K562 (cell line): ENCODE measurements around the gene RGS6. TPM values are rescaled to one million over a fixed set of nuclear protein-coding genes. Genes with fewer than 3 reads are reported as not detected.

ENCODE experiments used
- ATAC-seq: fragments of 200-7000 bp; cut with Tn5 transposase; 3 replicates; pipeline ENCODE4 v1.9.1; 2020; ENCODE audit warnings: moderate library complexity
- BruUV-seq: library from RNA; stranded (reverse); fragments of 400-500 nt; replicated peaks from 2 replicates; lab custom pipeline; 2021; lab: Mats Ljungman, UMichigan
- CTCF ChIA-PET: fragments of 300-600 bp; formaldehyde crosslinking; extraction: SDS; loops from one replicate; lab custom pipeline; 2021; ENCODE audit warnings: low intra/inter-chr PET ratio; lab: Yijun Ruan, JAX
- POLR2A ChIA-PET: fragments of 300-600, 350-650 bp; sonication (Branson Sonifier 250); formaldehyde crosslinking; extraction: SDS; loops from one replicate; lab custom pipeline; 2021; ENCODE audit warnings: antibody characterized with exemption, inconsistent platforms; lab: Yijun Ruan, JAX
- DNase-seq, 4 experiments: peaks; one replicate each; pipeline versions ENCODE4 v3.0.0 to v3.0.0-alpha.2; 2011 to 2018; ENCODE audit warnings: low spot score in 3 of 4, mixed read lengths in 3 of 4; ENCODE audit errors: extremely low read depth in 1 of 4
- FAIRE-seq: peaks from 2 replicates; lab custom pipeline; 2011; peaks lifted over from hg19 to GRCh38; lab: Jason Lieb, UNC
- H2AFZ ChIP-seq: 2 replicates; pipeline ENCODE4 v1.6.0; 2011; ENCODE audit warnings: low read depth, low read length, control low read depth, inconsistent platforms
- H3K27ac ChIP-seq: fragments of 200-600 bp; 3 replicates; pipeline ENCODE4 v1.8.0; 2011; ENCODE audit warnings: low read depth, mild to moderate bottlenecking, control low read depth, inconsistent platforms, low read length, moderate library complexity, mixed read lengths; ENCODE audit errors: extremely low read depth
- H3K27me3 ChIP-seq, 2 experiments: fragments of 300-600 bp in 1 of 2; 2 replicates in 1 of 2; 3 replicates in 1 of 2; pipeline versions ENCODE4 v1.6.0 to v1.8.0; 2011; ENCODE audit warnings: inconsistent platforms in 2 of 2, low read length in 2 of 2, mild to moderate bottlenecking in 1 of 2, mixed read lengths in 1 of 2, moderate library complexity in 1 of 2; ENCODE audit not compliant: control insufficient read depth in 2 of 2, insufficient read depth in 2 of 2
- H3K36me3 ChIP-seq: fragments of 300-600 bp; 3 replicates; pipeline ENCODE4 v1.8.0; 2011; ENCODE audit warnings: mild to moderate bottlenecking, low read length, inconsistent platforms; ENCODE audit not compliant: control insufficient read depth, insufficient read depth
- H3K4me1 ChIP-seq, 2 experiments: fragments of 200-600 bp in 1 of 2; replicated peaks in 1 of 2; 2 replicates in 1 of 2; 3 replicates in 1 of 2; pipeline versions ENCODE4 v1.5.1 to v1.8.0; 2011; ENCODE audit warnings: inconsistent platforms in 2 of 2, low read length in 2 of 2, mild to moderate bottlenecking in 1 of 2, mixed read lengths in 1 of 2, moderate library complexity in 1 of 2; ENCODE audit not compliant: control insufficient read depth in 2 of 2, insufficient read depth in 2 of 2
- H3K4me2 ChIP-seq: 2 replicates; pipeline ENCODE4 v1.6.1; 2011; ENCODE audit warnings: low read length, control low read depth, inconsistent platforms, mixed read lengths; ENCODE audit not compliant: insufficient read depth
- H3K4me3 ChIP-seq: fragments of 200-600 bp; sonication (generic), shearing (Covaris generic); 2 replicates; pipeline ENCODE4 v1.5.1; 2016; ENCODE audit warnings: control low read depth, inconsistent platforms
- H3K79me2 ChIP-seq: fragments of 200-600 bp; 3 replicates; pipeline ENCODE4 v1.8.0; 2011; ENCODE audit warnings: low read length, inconsistent platforms; ENCODE audit not compliant: control insufficient read depth, insufficient read depth
- H3K9ac ChIP-seq, 2 experiments: 2 replicates each; pipeline versions ENCODE4 v1.6.0 to v1.6.1; 2011; ENCODE audit warnings: low read depth in 2 of 2, low read length in 2 of 2, control low read depth in 1 of 2, inconsistent platforms in 1 of 2, mild to moderate bottlenecking in 1 of 2, mixed read lengths in 1 of 2; ENCODE audit not compliant: insufficient read depth in 1 of 2
- H3K9me1 ChIP-seq: one replicate; pipeline ENCODE4 v1.6.0; 2011; ENCODE audit warnings: inconsistent platforms, mild to moderate bottlenecking, low read length, moderate library complexity; ENCODE audit not compliant: control insufficient read depth, insufficient read depth
- H3K9me3 ChIP-seq: replicated peaks from 2 replicates; pipeline ENCODE4 v1.5.1; 2011; ENCODE audit warnings: low read depth, low read length, inconsistent platforms; ENCODE audit not compliant: control insufficient read depth, insufficient read depth
- H4K20me1 ChIP-seq: replicated peaks from 2 replicates; pipeline ENCODE4 v1.6.1; 2011; ENCODE audit warnings: low read length, inconsistent platforms, mixed read lengths; ENCODE audit not compliant: control insufficient read depth, insufficient read depth
- ARID2 ChIP-seq: fragments of 450-650 bp; IDR thresholded peaks from 2 replicates; pipeline ENCODE4 v1.6.1; 2017; ENCODE audit warnings: antibody characterized with exemption, mild to moderate bottlenecking
- CBX3 ChIP-seq, 2 experiments: IDR thresholded peaks; 1 replicate in 1 of 2; 2 replicates in 1 of 2; pipeline ENCODE4 v1.6.1; 2012; ENCODE audit warnings: inconsistent platforms in 2 of 2, low read length in 2 of 2, borderline replicate concordance in 1 of 2, control low read depth in 1 of 2
- HDAC2 ChIP-seq: fragments of 450-650 bp; IDR thresholded peaks from 2 replicates; pipeline ENCODE4 v1.6.1; 2016; ENCODE audit warnings: mild to moderate bottlenecking
- NCOA4 ChIP-seq: fragments of 450-650 bp; IDR thresholded peaks from 2 replicates; pipeline ENCODE4 v1.6.1; 2018; ENCODE audit warnings: mild to moderate bottlenecking; ENCODE audit not compliant: partially characterized antibody
- NCOR1 ChIP-seq: fragments of 450-650 bp; IDR thresholded peaks from 2 replicates; pipeline ENCODE4 v1.6.1; 2016; ENCODE audit warnings: mild to moderate bottlenecking, moderate library complexity
- RFX5 ChIP-seq: IDR thresholded peaks from 2 replicates; pipeline ENCODE4 v1.6.1; 2011; ENCODE audit warnings: low read depth, mild to moderate bottlenecking, improper control_type of control experiment, low read length
- ZNF121 ChIP-seq: sonication (generic); formaldehyde crosslinking; conservative IDR thresholded peaks from 2 replicates; pipeline ENCODE4 v1.8.0; 2022; ENCODE audit warnings: missing genetic modification reagents
- ZNF583 ChIP-seq: fragments of 250-450 bp; sonication (Bioruptor Pico); IDR thresholded peaks from 2 replicates; pipeline ENCODE4 v1.4.0; 2020
- WGBS: fragments of 100-300 bp; shearing (Covaris generic); methylation state at CpG from one replicate; pipeline ENCODE4 v1.1.6; 2016; ENCODE audit warnings: low coverage, mixed read lengths; ENCODE audit not compliant: insufficient coverage; ENCODE audit errors: missing lambda C conversion rate; 5-methylcytosine and 5-hydroxymethylcytosine counted together
- in situ Hi-C: fragments of 300-500 bp; cut with MboI; formaldehyde crosslinking; loops from 4 replicates; pipeline ENCODE4 v1.15.0; 2018; ENCODE audit warnings: inconsistent platforms, mixed read lengths
- intact Hi-C: fragments of 100-400 bp; cut with micrococcal nuclease; formaldehyde crosslinking; loops from 2 replicates; pipeline ENCODE4 v1.14.2; 2022
- polyA plus RNA-seq, 8 experiments: library from polyadenylated mRNA; depleted of rRNA in 4 of 8; stranded (reverse) in 5 of 8; unstranded in 3 of 8; fragments of >200 nt; fragmentation: Nextera tagmentation in 2 of 8; fragmentation: Illumina TruSeq in 1 of 8; extraction: Ambion mirVana in 2 of 8; extraction: Trizol in 1 of 8; gene quantifications; 2 replicates each; pipeline versions ENCODE4 v1.2.1 to v1.2.3, GENCODE V29; 2011 to 2014; ENCODE audit warnings: inconsistent platforms in 1 of 8, missing spikeins in 1 of 8
- total RNA-seq, 7 experiments: library from RNA; depleted of rRNA in 6 of 7; stranded (reverse); fragments of >200 nt in 6 of 7; fragmentation: Illumina TruSeq in 2 of 7; extraction: Trizol in 2 of 7; gene quantifications; 2 replicates each; pipeline versions ENCODE4 v1.2.1 to v1.2.3, GENCODE V29; 2011 to 2021; ENCODE audit warnings: low replicate concordance in 1 of 7
- TF ChIP-seq, protein P1 (sequence below): fragments of 250-450 bp; sonication (Bioruptor Pico); IDR thresholded peaks from 2 replicates; pipeline ENCODE4 v1.5.0; 2021; ENCODE audit warnings: mild to moderate bottlenecking, moderate library complexity
- TF ChIP-seq, protein P2 (sequence below): sonication (generic); formaldehyde crosslinking; IDR thresholded peaks from 2 replicates; pipeline ENCODE4 v1.8.0; 2022; ENCODE audit warnings: missing genetic modification reagents, mild to moderate bottlenecking, borderline replicate concordance
- TF ChIP-seq, protein P3 (sequence below): sonication (generic); formaldehyde crosslinking; IDR thresholded peaks from 2 replicates; pipeline ENCODE4 v1.8.0; 2022; ENCODE audit warnings: mild to moderate bottlenecking, low read depth, missing genetic modification reagents
- TF ChIP-seq, protein P4 (sequence below): sonication (generic); formaldehyde crosslinking; IDR thresholded peaks from 2 replicates; pipeline ENCODE4 v1.8.1; 2022; ENCODE audit warnings: missing genetic modification reagents

Gene RGS6
- total and polyA plus RNA-seq, 9 of the 15 experiments (the other 6 are each of a cell fraction or from before 2014, with no cell fraction given), result not detected

DNA sequence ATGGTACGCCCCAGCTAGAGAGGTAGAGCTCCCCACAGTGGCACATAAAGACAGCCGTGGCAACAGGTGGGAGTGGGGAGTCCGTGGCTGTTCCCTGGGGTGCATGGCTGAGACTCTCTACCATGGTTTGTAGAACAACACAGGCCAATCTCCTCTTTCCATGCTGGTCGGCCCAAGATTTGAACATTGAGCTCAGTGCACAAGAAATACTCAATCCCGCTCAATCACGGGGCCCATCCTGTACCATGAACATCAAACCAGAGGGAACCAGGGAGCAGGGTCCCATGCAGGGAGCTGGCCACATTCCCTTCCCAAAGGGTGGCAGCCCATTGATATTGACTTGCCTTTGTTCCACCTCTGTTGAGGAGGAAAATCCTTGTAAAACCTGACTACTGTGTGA lies 608.6 kb downstream of the RGS6 start:
- H3K9ac ChIP-seq, result no peak overlapping the region
- no peaks in the 10 kb centered on the region for H3K79me2 ChIP-seq
- WGBS, result 0% methylated on average over 6 of the region's 6 CpGs
- no peak for ATAC-seq
- DNase-seq, result no peak
- H3K4me2 ChIP-seq, result no peak overlapping the region
- no peaks in the 10 kb centered on the region for H4K20me1 ChIP-seq
- intact Hi-C loops, result no loop called here
- no peak overlapping the region for H3K27ac ChIP-seq
- H3K9me3 ChIP-seq, result no peaks in the 10 kb centered on the region
- H3K9me1 ChIP-seq, result no peaks in the 10 kb centered on the region
- ChIA-PET CTCF (no interaction called here), POLR2A (interaction anchor here (0.6 to 0.7 kb wide), 2 partner anchors 14 to 41 kb away, joined by 3 to 4 read pairs; no protein-coding TSS in a partner anchor)
- in situ Hi-C loops, result no loop called here
- H3K4me1 ChIP-seq, result no peaks in the 10 kb centered on the region
- TF ChIP-seq NCOA4 (no peak), RFX5 (no peak), ZNF583 (CRISPR knock-in tag) (no peak), CBX3 (IDR thresholded peaks at IDR 0.05; ENCODE audit: borderline replicate concordance in 1 of 2, low read length in 2 of 2) (no peak), HDAC2 (no peak), ARID2 (no peak), ZNF121 (CRISPR knock-in tag) (no peak), NCOR1 (no peak)
- TF ChIP-seq, protein P1, sequence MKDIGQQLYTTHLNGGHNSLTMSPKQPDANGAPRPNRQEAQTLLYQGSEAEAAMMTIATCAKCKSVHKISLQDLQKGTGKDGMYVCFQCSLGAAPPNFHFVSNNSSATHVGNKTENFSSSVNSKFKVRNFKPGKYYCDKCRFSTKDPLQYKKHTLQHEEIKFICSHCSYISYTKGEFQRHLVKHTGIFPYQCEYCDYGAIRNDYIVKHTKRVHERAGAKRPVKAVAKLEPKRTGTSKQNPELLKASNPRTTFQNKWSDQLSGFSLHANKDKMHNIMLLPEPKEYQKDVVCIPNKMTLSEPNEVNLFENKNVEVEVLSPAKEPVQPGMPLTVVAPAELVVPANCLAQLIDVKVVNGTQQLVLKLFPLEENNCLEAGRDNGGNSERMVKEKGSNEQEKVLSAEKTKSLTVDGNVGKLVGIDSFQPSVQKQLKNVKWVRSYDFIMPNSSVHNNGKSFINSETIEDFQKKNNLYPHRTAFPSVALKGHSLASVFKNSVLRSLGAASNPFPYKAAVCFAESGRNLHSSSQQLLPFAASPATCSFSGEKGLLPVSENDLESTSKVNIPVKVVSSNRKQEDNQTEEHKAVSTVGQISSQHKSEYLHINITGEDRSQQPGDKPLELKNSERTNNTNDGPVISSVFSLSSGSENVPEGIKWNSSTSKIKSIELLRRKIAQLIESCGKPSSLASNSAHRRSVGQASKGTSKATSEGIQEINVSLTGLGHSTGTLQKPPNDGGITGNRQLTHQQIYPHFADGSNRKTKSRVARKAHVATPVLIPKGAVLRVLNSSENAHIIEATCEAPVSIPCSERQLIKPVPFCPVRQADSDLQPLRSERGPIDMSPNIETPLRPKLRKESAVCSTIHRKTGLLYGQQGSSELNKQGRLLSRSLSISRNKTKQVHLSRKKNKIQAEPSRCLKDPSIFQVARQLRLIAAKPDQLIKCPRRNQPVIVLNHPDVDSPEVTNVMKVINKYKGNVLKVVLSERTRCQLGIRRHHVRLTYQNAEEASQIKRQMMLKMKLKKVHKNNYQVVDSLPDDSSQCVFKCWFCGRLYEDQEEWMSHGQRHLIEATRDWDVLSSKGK, result no peak
- TF ChIP-seq, protein P2, sequence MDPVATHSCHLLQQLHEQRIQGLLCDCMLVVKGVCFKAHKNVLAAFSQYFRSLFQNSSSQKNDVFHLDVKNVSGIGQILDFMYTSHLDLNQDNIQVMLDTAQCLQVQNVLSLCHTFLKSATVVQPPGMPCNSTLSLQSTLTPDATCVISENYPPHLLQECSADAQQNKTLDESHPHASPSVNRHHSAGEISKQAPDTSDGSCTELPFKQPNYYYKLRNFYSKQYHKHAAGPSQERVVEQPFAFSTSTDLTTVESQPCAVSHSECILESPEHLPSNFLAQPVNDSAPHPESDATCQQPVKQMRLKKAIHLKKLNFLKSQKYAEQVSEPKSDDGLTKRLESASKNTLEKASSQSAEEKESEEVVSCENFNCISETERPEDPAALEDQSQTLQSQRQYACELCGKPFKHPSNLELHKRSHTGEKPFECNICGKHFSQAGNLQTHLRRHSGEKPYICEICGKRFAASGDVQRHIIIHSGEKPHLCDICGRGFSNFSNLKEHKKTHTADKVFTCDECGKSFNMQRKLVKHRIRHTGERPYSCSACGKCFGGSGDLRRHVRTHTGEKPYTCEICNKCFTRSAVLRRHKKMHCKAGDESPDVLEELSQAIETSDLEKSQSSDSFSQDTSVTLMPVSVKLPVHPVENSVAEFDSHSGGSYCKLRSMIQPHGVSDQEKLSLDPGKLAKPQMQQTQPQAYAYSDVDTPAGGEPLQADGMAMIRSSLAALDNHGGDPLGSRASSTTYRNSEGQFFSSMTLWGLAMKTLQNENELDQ (CRISPR knock-in tag), result no peak
- TF ChIP-seq, protein P3, sequence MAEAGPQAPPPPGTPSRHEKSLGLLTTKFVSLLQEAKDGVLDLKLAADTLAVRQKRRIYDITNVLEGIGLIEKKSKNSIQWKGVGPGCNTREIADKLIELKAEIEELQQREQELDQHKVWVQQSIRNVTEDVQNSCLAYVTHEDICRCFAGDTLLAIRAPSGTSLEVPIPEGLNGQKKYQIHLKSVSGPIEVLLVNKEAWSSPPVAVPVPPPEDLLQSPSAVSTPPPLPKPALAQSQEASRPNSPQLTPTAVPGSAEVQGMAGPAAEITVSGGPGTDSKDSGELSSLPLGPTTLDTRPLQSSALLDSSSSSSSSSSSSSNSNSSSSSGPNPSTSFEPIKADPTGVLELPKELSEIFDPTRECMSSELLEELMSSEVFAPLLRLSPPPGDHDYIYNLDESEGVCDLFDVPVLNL (CRISPR knock-in tag), result no peak
- TF ChIP-seq, protein P4, sequence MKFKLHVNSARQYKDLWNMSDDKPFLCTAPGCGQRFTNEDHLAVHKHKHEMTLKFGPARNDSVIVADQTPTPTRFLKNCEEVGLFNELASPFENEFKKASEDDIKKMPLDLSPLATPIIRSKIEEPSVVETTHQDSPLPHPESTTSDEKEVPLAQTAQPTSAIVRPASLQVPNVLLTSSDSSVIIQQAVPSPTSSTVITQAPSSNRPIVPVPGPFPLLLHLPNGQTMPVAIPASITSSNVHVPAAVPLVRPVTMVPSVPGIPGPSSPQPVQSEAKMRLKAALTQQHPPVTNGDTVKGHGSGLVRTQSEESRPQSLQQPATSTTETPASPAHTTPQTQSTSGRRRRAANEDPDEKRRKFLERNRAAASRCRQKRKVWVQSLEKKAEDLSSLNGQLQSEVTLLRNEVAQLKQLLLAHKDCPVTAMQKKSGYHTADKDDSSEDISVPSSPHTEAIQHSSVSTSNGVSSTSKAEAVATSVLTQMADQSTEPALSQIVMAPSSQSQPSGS (CRISPR knock-in tag), result no peak
- H3K27me3 ChIP-seq, result peaks cover 20 to 56% of the 10 kb centered on the region in 2 experiments; a peak in 4 of 5 replicates
- no peak overlapping the region for H2AFZ ChIP-seq
- BruUV-seq, result no TSS peak
- FAIRE-seq, result no peak
- no peaks in the 10 kb centered on the region for H3K36me3 ChIP-seq
- H3K4me3 ChIP-seq, result no peak overlapping the region
